Fibroblast of lung (primary cell): Measurements from ENCODE around the gene SH3BP2. TPM values are rescaled to one million over a fixed set of nuclear protein-coding genes. Genes with fewer than 3 reads are reported as not detected.

Experiments
- DNase-seq, 2 donors: peaks; one replicate each; pipeline versions ENCODE4 v3.0.0 to v3.0.0-alpha.2; 2010; ENCODE audit warnings: low read depth in 2 of 2
- H2AFZ ChIP-seq: 2 replicates; pipeline ENCODE4 v1.5.1; 2012; ENCODE audit warnings: low read length, control low read depth, inconsistent platforms
- H3K27ac ChIP-seq: 2 replicates; pipeline ENCODE4 v1.5.1; 2011; ENCODE audit warnings: low read length, control low read depth; ENCODE audit not compliant: insufficient read depth
- H3K27me3 ChIP-seq: 2 replicates; pipeline ENCODE4 v1.5.1; 2011; ENCODE audit warnings: mild to moderate bottlenecking, low read length; ENCODE audit not compliant: control insufficient read depth, insufficient read depth
- H3K36me3 ChIP-seq: 2 replicates; pipeline ENCODE4 v1.5.1; 2011; ENCODE audit warnings: low read length; ENCODE audit not compliant: control insufficient read depth, insufficient read depth
- H3K4me1 ChIP-seq: 2 replicates; pipeline ENCODE4 v1.5.1; 2011; ENCODE audit warnings: low read length; ENCODE audit not compliant: control insufficient read depth, insufficient read depth; ENCODE audit errors: extremely low read depth
- H3K4me2 ChIP-seq: 2 replicates; pipeline ENCODE4 v1.5.1; 2011; ENCODE audit warnings: low read length, control low read depth; ENCODE audit not compliant: insufficient read depth; ENCODE audit errors: extremely low read depth
- H3K4me3 ChIP-seq, 4 experiments: fragments of 200-600 bp in 1 of 4; sonication (generic) in 1 of 4; replicated peaks in 1 of 4; 2 replicates each; pipeline ENCODE4 v1.5.1; 2011 to 2016; ENCODE audit warnings: low read length in 4 of 4, low read depth in 3 of 4, mild to moderate bottlenecking in 3 of 4, control low read depth in 2 of 4, inconsistent platforms in 1 of 4, mixed read lengths in 1 of 4; ENCODE audit not compliant: insufficient read depth in 1 of 4; ENCODE audit errors: control extremely low read depth in 1 of 4
- H3K79me2 ChIP-seq: 2 replicates; pipeline ENCODE4 v1.5.1; 2012; ENCODE audit warnings: mild to moderate bottlenecking, low read length, inconsistent platforms; ENCODE audit not compliant: control insufficient read depth, insufficient read depth
- H3K9ac ChIP-seq: 2 replicates; pipeline ENCODE4 v1.5.1; 2011; ENCODE audit warnings: mild to moderate bottlenecking, low read length, control low read depth; ENCODE audit not compliant: insufficient read depth
- H3K9me3 ChIP-seq: 2 replicates; pipeline ENCODE4 v1.5.1; 2012; ENCODE audit warnings: low read depth, low read length; ENCODE audit not compliant: control insufficient read depth, insufficient read depth
- H4K20me1 ChIP-seq: 2 replicates; pipeline ENCODE4 v1.5.1; 2011; ENCODE audit warnings: low read length; ENCODE audit not compliant: control insufficient read depth, insufficient read depth; ENCODE audit errors: extremely low read depth
- CTCF ChIP-seq, 2 donors: IDR thresholded peaks in 1 of 2; conservative IDR thresholded peaks in 1 of 2; 1 replicate in 1 of 2; 2 replicates in 1 of 2; pipeline ENCODE4 v1.5.1; 2011 to 2012; ENCODE audit warnings: low read length in 2 of 2, control low read depth in 1 of 2, inconsistent platforms in 1 of 2, low read depth in 1 of 2, mild to moderate bottlenecking in 1 of 2
- EZH2 ChIP-seq: IDR thresholded peaks from 2 replicates; pipeline ENCODE4 v1.5.1; 2012; ENCODE audit warnings: low read length, control low read depth, mild to moderate bottlenecking; ENCODE audit errors: missing control alignments
- polyA plus RNA-seq, 2 donors: library from polyadenylated mRNA; depleted of rRNA in 1 of 2; stranded (reverse) in 1 of 2; unstranded in 1 of 2; fragments of >200 nt; gene quantifications; 2 replicates each; pipeline ENCODE4 v1.2.1, GENCODE V29; 2011 to 2012; ENCODE audit warnings: missing spikeins in 1 of 2
- total RNA-seq: library from RNA; depleted of rRNA; stranded (reverse); fragments of >200 nt; gene quantifications from 2 replicates; pipeline ENCODE4 v1.2.1, GENCODE V29; 2014

Gene SH3BP2
- total and polyA plus RNA-seq, 2 donors (not counting 1 experiment from before 2014, with no cell fraction given) = 8.6 to 14.1 TPM

- no peaks in the 10 kb centered on the region for H3K27me3 ChIP-seq
- H3K4me3 ChIP-seq = peak overlapping the region; percentile 49 to 69 (median 56)
- peaks cover 4% of the 10 kb centered on the region for H3K79me2 ChIP-seq
- peak overlapping the region; percentile 78 for H3K4me2 ChIP-seq
- no peaks in the 10 kb centered on the region for H3K9me3 ChIP-seq
- peak overlapping the region; percentile 38 for H3K27ac ChIP-seq
- peaks cover 22% of the 10 kb centered on the region for H3K4me1 ChIP-seq
- TF ChIP-seq EZH2 (no peak), CTCF (conservative IDR thresholded peaks at IDR 0.05 in 1 of 2, IDR thresholded peaks at IDR 0.05 in 1 of 2; ENCODE audit: low read depth in 1 of 2, low read length in 2 of 2) (no peak)
- no peaks in the 10 kb centered on the region for H4K20me1 ChIP-seq
- peaks cover 2% of the 10 kb centered on the region for H3K36me3 ChIP-seq
- H2AFZ ChIP-seq = no peak overlapping the region
- peak overlapping the region; percentile 66 for H3K9ac ChIP-seq
- peak; percentile 50 to 53 for DNase-seq
Measured at GRCh38 chr4:2793586-2794485, 951 bp downstream of the SH3BP2 start.

GRCh38 chr4:2794486-2795299 is 1.8 kb downstream of the SH3BP2 start:
- H2AFZ ChIP-seq = no peak overlapping the region
- no peaks in the 10 kb centered on the region for H3K9me3 ChIP-seq
- no peak for TF ChIP-seq EZH2
- no peak for TF ChIP-seq CTCF (conservative IDR thresholded peaks at IDR 0.05 in 1 of 2, IDR thresholded peaks at IDR 0.05 in 1 of 2; ENCODE audit: low read depth in 1 of 2, low read length in 2 of 2)
- H3K27me3 ChIP-seq = no peaks in the 10 kb centered on the region
- H3K36me3 ChIP-seq = peaks cover 2% of the 10 kb centered on the region
- H3K4me2 ChIP-seq = peak overlapping the region; percentile 32
- peak overlapping the region; percentile 38 for H3K27ac ChIP-seq
- peaks cover 25% of the 10 kb centered on the region for H3K4me1 ChIP-seq
- DNase-seq = peak; percentile 80 to 84
- no peaks in the 10 kb centered on the region for H4K20me1 ChIP-seq
- H3K79me2 ChIP-seq = peaks cover 7% of the 10 kb centered on the region
- H3K9ac ChIP-seq = peak overlapping the region; percentile 3
- H3K4me3 ChIP-seq = peak overlapping the region in 1 of 4 experiments; percentile 69

- Histone ChIP-seq H3K27me3 (no peaks in the 10 kb centered on the region), H3K36me3 (peaks cover 2% of the 10 kb centered on the region), H2AFZ (no peak overlapping the region), H3K9me3 (no peaks in the 10 kb centered on the region), H3K9ac (no peak overlapping the region), H4K20me1 (no peaks in the 10 kb centered on the region), H3K4me2 (no peak overlapping the region), H3K79me2 (peaks cover 7% of the 10 kb centered on the region), H3K4me3 (no peak overlapping the region), H3K27ac (no peak overlapping the region), H3K4me1 (peaks cover 28% of the 10 kb centered on the region)
- no peak for DNase-seq
- TF ChIP-seq EZH2 = no peak
- no peak for TF ChIP-seq CTCF (conservative IDR thresholded peaks at IDR 0.05 in 1 of 2, IDR thresholded peaks at IDR 0.05 in 1 of 2; ENCODE audit: low read depth in 1 of 2, low read length in 2 of 2)
Measured at GRCh38 chr4:2795300-2795892, 2.5 kb downstream of the SH3BP2 start.
